ENCODE results near the gene YIPF2. TPM values are rescaled to one million over a fixed set of nuclear protein-coding genes. Genes with fewer than 3 reads are reported as not detected.

YIPF2 gene
- total and polyA plus RNA-seq, 4 donors = 30.1 to 41.8 (median 38.8) TPM

DNA sequence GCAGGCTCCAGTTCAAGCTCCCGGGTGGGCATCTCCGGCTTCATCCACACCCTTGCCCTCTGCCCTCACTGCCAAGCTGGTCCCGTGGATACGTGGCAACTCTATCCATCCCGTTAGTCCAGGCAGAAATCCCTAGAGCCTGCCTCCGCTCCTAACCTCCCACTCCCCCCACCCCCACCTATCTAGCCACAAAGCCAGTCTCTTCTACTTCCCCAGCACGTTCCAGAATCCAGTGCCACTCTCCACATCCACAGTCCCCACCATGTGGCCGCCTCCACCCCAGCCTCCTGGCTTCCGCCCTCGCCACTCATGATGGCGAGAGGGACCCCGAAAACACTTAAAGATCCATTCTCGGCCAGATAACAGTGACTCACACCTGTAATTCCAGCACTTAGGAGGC, 3.8 kb downstream of the YIPF2 start:
- H3K36me3 ChIP-seq (ENCODE audit: control insufficient read depth in 1 of 2, insufficient read depth in 2 of 2, low read length in 1 of 2) = no peaks in the 10 kb centered on the region
- ATAC-seq (ENCODE audit: low FRiP score) (no peak), DNase-seq (no peak)
- WGBS, 2 donors = 76 to 77% methylated on average over 13 of the region's 13 CpGs
- no peaks in the 10 kb centered on the region for H3K27me3 ChIP-seq (ENCODE audit: control insufficient read depth in 1 of 2, insufficient read depth in 2 of 2, low read length in 1 of 2)
- H3K4me1 ChIP-seq (ENCODE audit: control insufficient read depth in 1 of 2, insufficient read depth in 2 of 2, low read length in 2 of 2) = no peaks in the 10 kb centered on the region
- H3K9me3 ChIP-seq (ENCODE audit: control insufficient read depth, low read length) = no peaks in the 10 kb centered on the region
- H3K4me3 ChIP-seq (ENCODE audit: low read length in 2 of 2) = no peak overlapping the region
- intact Hi-C loops (cut with DNase I) = loop anchor here in 1 of 2 donors (10.0 kb wide), 1 partner anchor 50 kb away; the partner anchor contains the start of gene CARM1
- H3K27ac ChIP-seq (ENCODE audit: low read depth in 1 of 2, low read length in 2 of 2) = no peak overlapping the region

DNA sequence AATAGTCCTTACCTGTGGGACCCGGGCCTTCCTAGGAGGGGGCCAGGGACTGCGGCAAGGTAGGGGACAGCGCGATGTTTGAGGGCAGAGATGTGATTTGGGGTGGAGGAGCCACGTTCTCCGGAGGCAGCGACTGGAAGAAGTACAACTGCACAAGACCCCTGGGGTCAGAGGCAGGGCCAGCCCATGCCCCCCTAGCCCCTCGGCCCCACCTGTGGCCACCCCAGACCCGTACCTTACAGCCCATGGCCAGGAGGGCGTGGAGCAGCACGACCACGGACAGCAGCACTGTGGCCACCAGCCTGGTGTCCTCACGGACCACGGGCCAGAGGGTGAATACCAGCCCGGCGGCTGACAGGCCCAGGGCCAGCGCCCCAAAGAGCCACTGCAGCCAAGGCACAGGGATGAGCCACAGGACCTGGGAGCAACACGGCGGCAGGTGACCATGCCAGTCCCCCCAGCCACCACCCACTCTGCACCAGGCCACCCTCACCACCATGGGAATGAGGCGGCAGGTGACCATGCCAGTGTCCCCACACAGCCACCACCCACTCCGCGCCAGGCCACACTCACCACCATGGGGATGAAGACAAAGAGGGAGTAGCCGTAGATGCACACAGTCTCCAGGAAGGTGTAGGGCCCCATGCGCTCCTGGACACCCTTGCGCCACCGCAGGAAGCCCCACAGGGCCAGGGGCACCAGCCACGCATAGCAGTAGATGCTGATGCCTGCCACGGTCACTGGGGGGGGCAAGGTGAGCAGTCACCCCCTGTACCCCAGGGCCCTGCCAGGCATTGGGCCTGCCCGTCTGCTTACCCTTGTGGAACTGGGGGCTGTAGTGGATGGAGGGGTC, 5.0 kb downstream of the YIPF2 start:
- WGBS, 2 donors = 86 to 87% methylated on average over 29 of the region's 29 CpGs
- intact Hi-C loops (cut with DNase I) = loop anchor here in 1 of 2 donors (10.0 kb wide), 1 partner anchor 49 kb away; the partner anchor contains the start of gene CARM1
- H3K4me1 ChIP-seq (ENCODE audit: control insufficient read depth in 1 of 2, insufficient read depth in 2 of 2, low read length in 2 of 2) = no peaks in the 10 kb centered on the region
- no peaks in the 10 kb centered on the region for H3K36me3 ChIP-seq (ENCODE audit: control insufficient read depth in 1 of 2, insufficient read depth in 2 of 2, low read length in 1 of 2)
- H3K27me3 ChIP-seq (ENCODE audit: control insufficient read depth in 1 of 2, insufficient read depth in 2 of 2, low read length in 1 of 2) = no peaks in the 10 kb centered on the region
- ATAC-seq (ENCODE audit: low FRiP score) (no peak), DNase-seq (no peak)
- no peak overlapping the region for H3K27ac ChIP-seq (ENCODE audit: low read depth in 1 of 2, low read length in 2 of 2)
- H3K4me3 ChIP-seq (ENCODE audit: low read length in 2 of 2) = no peak overlapping the region
- H3K9me3 ChIP-seq (ENCODE audit: control insufficient read depth, low read length) = no peaks in the 10 kb centered on the region

DNA sequence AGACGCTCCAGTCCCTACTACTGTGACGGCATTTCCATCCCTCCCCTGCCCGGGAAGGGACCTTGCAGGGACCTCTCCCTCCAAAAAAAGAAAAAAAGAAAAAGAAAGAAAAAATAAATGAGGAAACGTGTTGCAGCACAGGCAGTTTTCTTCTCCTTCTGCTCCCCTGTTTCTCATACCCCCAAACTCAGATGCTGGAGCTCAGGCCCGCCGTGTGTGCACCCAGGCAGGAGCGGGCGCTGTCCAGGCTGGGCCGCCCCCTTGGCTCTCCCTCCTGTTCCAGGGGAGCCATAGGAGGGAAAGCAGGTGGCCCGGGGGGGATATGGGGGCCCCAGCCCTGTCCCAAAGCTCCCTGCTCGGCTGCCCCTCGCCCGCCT, 5.8 kb downstream of the YIPF2 start:
- intact Hi-C loops (cut with DNase I) = loop anchor here in 1 of 2 donors (10.0 kb wide), 1 partner anchor 48 kb away; the partner anchor contains the start of gene CARM1
- H3K4me1 ChIP-seq (ENCODE audit: control insufficient read depth in 1 of 2, insufficient read depth in 2 of 2, low read length in 2 of 2) = no peaks in the 10 kb centered on the region
- H3K36me3 ChIP-seq (ENCODE audit: control insufficient read depth in 1 of 2, insufficient read depth in 2 of 2, low read length in 1 of 2) = no peaks in the 10 kb centered on the region
- no peak for DNase-seq
- ATAC-seq (ENCODE audit: low FRiP score) = no peak
- WGBS, 2 donors = 79 to 83% methylated on average over 13 of the region's 13 CpGs
- H3K27ac ChIP-seq (ENCODE audit: low read depth in 1 of 2, low read length in 2 of 2) = no peak overlapping the region
- H3K9me3 ChIP-seq (ENCODE audit: control insufficient read depth, low read length) = no peaks in the 10 kb centered on the region
- no peak overlapping the region for H3K4me3 ChIP-seq (ENCODE audit: low read length in 2 of 2)
- no peaks in the 10 kb centered on the region for H3K27me3 ChIP-seq (ENCODE audit: control insufficient read depth in 1 of 2, insufficient read depth in 2 of 2, low read length in 1 of 2)

DNA sequence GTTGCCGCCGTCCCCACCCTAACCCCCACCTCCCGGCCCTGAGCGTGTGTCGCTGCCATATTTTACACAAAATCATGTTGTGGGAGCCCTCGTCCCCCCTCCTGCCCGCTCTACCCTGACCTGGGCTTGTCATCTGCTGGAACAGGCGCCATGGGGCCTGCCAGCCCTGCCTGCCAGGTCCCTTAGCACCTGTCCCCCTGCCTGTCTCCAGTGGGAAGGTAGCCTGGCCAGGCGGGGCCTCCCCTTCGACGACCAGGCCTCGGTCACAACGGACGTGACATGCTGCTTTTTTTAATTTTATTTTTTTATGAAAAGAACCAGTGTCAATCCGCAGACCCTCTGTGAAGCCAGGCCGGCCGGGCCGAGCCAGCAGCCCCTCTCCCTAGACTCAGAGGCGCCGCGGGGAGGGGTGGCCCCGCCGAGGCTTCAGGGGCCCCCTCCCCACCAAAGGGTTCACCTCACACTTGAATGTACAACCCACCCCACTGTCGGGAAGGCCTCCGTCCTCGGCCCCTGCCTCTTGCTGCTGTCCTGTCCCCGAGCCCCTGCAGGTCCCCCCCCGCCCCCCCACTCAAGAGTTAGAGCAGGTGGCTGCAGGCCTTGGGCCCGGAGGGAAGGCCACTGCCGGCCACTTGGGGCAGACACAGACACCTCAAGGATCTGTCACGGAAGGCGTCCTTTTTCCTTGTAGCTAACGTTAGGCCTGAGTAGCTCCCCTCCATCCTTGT, 6.4 kb downstream of the YIPF2 start:
- no peaks in the 10 kb centered on the region for H3K36me3 ChIP-seq (ENCODE audit: control insufficient read depth in 1 of 2, insufficient read depth in 2 of 2, low read length in 1 of 2)
- no peak overlapping the region for H3K27ac ChIP-seq (ENCODE audit: low read depth in 1 of 2, low read length in 2 of 2)
- DNase-seq (no peak), ATAC-seq (ENCODE audit: low FRiP score) (no peak)
- no peaks in the 10 kb centered on the region for H3K9me3 ChIP-seq (ENCODE audit: control insufficient read depth, low read length)
- WGBS, 2 donors = 70 to 74% methylated on average over 33 of the region's 33 CpGs
- H3K27me3 ChIP-seq (ENCODE audit: control insufficient read depth in 1 of 2, insufficient read depth in 2 of 2, low read length in 1 of 2) = no peaks in the 10 kb centered on the region
- intact Hi-C loops (cut with DNase I) = loop anchor here in 1 of 2 donors (10.0 kb wide), 1 partner anchor 47 kb away; the partner anchor contains the start of gene CARM1
- H3K4me3 ChIP-seq (ENCODE audit: low read length in 2 of 2) = no peak overlapping the region
- H3K4me1 ChIP-seq (ENCODE audit: control insufficient read depth in 1 of 2, insufficient read depth in 2 of 2, low read length in 2 of 2) = no peaks in the 10 kb centered on the region

DNA sequence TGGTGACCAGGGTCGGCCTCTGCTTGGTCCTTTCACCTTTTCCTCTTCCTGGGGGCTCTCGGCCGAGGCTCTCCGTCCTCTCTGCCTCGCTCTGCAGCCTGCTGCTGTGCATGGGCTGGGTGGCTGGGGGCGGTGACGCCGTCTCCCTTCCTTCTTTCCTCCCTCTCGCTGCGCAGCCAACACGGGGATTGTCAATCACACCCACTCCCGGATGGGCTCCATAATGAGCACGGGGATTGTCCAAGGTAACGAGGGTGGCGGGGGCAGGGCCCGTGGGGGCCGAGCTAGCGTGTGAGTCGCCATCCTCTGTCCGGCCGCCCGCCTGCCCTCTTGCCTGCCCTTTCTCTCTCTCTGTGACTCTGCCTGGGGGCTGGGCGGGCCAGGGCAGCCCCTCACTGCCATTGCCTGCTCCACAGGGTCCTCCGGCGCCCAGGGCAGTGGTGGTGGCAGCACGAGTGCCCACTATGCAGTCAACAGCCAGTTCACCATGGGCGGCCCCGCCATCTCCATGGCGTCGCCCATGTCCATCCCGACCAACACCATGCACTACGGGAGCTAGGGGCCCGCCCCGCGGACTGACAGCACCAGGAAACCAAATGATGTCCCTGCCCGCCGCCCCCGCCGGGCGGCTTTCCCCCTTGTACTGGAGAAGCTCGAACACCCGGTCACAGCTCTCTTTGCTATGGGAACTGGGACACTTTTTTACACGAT, 7.1 kb downstream of the YIPF2 start:
- DNase-seq = no peak
- Histone ChIP-seq H3K9me3 (ENCODE audit: control insufficient read depth, low read length) (no peaks in the 10 kb centered on the region), H3K4me3 (ENCODE audit: low read length in 2 of 2) (no peak overlapping the region), H3K27ac (ENCODE audit: low read depth in 1 of 2, low read length in 2 of 2) (no peak overlapping the region), H3K4me1 (ENCODE audit: control insufficient read depth in 1 of 2, insufficient read depth in 2 of 2, low read length in 2 of 2) (no peaks in the 10 kb centered on the region), H3K27me3 (ENCODE audit: control insufficient read depth in 1 of 2, insufficient read depth in 2 of 2, low read length in 1 of 2) (no peaks in the 10 kb centered on the region), H3K36me3 (ENCODE audit: control insufficient read depth in 1 of 2, insufficient read depth in 2 of 2, low read length in 1 of 2) (peaks cover 0 to 2% of the 10 kb centered on the region in 2 donors)
- intact Hi-C loops (cut with DNase I) = loop anchor here in 1 of 2 donors (10.0 kb wide), 1 partner anchor 47 kb away; the partner anchor contains the start of gene CARM1
- no peak for ATAC-seq (ENCODE audit: low FRiP score)
- 86 to 87% methylated on average over 40 to 43 of the region's 43 CpGs for WGBS, 2 donors

DNA sequence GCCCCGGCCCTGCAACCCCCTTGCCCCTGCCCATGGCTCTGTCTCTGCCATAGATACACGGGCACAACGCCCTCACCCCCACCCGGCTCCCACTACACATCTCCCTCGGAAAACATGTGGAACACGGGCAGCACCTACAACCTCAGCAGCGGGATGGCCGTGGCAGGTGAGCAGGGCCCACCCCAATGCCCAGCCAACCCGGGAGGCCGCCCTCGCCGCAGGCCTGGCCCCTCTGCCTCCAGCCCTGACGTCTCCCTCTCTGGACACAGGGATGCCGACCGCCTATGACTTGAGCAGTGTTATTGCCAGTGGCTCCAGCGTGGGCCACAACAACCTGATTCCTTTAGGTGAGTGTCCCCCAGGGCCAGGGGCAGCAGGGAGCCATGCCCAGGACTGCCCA, 7.7 kb downstream of the YIPF2 start:
- intact Hi-C loops (cut with DNase I) = loop anchor here in 1 of 2 donors (10.0 kb wide), 1 partner anchor 46 kb away; the partner anchor contains the start of gene CARM1
- H3K4me3 ChIP-seq (ENCODE audit: low read length in 2 of 2) = no peak overlapping the region
- DNase-seq (no peak), ATAC-seq (ENCODE audit: low FRiP score) (no peak)
- no peaks in the 10 kb centered on the region for H3K27me3 ChIP-seq (ENCODE audit: control insufficient read depth in 1 of 2, insufficient read depth in 2 of 2, low read length in 1 of 2)
- H3K4me1 ChIP-seq (ENCODE audit: control insufficient read depth in 1 of 2, insufficient read depth in 2 of 2, low read length in 2 of 2) = no peaks in the 10 kb centered on the region
- 75 to 76% methylated on average over 16 of the region's 16 CpGs for WGBS, 2 donors
- no peaks in the 10 kb centered on the region for H3K9me3 ChIP-seq (ENCODE audit: control insufficient read depth, low read length)
- no peak overlapping the region for H3K27ac ChIP-seq (ENCODE audit: low read depth in 1 of 2, low read length in 2 of 2)
- peaks cover 0 to 2% of the 10 kb centered on the region in 2 donors for H3K36me3 ChIP-seq (ENCODE audit: control insufficient read depth in 1 of 2, insufficient read depth in 2 of 2, low read length in 1 of 2)

DNA sequence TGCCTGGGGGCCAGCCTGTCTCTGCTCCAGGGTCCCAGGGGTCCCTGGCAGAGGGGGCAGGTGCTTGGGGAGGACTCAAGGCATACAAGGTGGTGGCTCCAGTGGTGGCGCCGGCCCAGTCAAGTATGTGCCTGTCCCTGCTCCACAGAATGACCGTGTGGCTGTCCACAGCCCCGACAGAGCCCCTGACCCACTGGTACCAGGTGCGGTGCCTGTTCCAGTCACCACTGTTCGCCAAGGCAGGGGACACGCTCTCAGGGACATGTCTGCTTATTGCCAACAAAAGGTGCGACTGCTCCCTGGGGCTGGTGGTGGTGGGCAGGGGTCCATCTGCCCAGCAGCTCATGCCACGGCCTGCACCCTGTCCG, 8.2 kb downstream of the YIPF2 start:
- H3K4me3 ChIP-seq (ENCODE audit: low read length in 2 of 2) = no peak overlapping the region
- no peak for ATAC-seq (ENCODE audit: low FRiP score)
- no peaks in the 10 kb centered on the region for H3K9me3 ChIP-seq (ENCODE audit: control insufficient read depth, low read length)
- peaks cover 0 to 2% of the 10 kb centered on the region in 2 donors for H3K36me3 ChIP-seq (ENCODE audit: control insufficient read depth in 1 of 2, insufficient read depth in 2 of 2, low read length in 1 of 2)
- intact Hi-C loops (cut with DNase I) = loop anchor here in 1 of 2 donors (10.0 kb wide), 1 partner anchor 45 kb away; the partner anchor contains the start of gene CARM1
- no peaks in the 10 kb centered on the region for H3K4me1 ChIP-seq (ENCODE audit: control insufficient read depth in 1 of 2, insufficient read depth in 2 of 2, low read length in 2 of 2)
- no peak overlapping the region for H3K27ac ChIP-seq (ENCODE audit: low read depth in 1 of 2, low read length in 2 of 2)
- no peak for DNase-seq
- WGBS, 2 donors = 77 to 85% methylated on average over 10 of the region's 10 CpGs
- H3K27me3 ChIP-seq (ENCODE audit: control insufficient read depth in 1 of 2, insufficient read depth in 2 of 2, low read length in 1 of 2) = no peaks in the 10 kb centered on the region
